SK-N-SH (cell line): ENCODE measurements around the gene EXOC6B. TPM values are rescaled to one million over a fixed set of nuclear protein-coding genes. Genes with fewer than 3 reads are reported as not detected.

Experiments used
- CTCF ChIA-PET: fragments of 300-600, 350-600 bp; formaldehyde crosslinking; extraction: SDS; loops from one replicate; lab custom pipeline; 2021; lab: Yijun Ruan, JAX
- POLR2A ChIA-PET: fragments of 350-600 bp; sonication (Branson Sonifier 250); formaldehyde crosslinking; extraction: SDS; loops from one replicate; lab custom pipeline; 2020; ENCODE audit warnings: antibody characterized with exemption, inconsistent platforms; lab: Yijun Ruan, JAX
- DNase-seq: peaks from one replicate; pipeline ENCODE4 v3.0.0; 2012
- H2AFZ ChIP-seq: fragments of 200-600 bp; sonication (generic); 2 replicates; pipeline ENCODE4 v1.8.1; 2016; ENCODE audit warnings: antibody characterized with exemption, mild to moderate bottlenecking, low read depth
- H3F3A ChIP-seq: fragments of 200-600 bp; sonication (generic); replicated peaks from 2 replicates; pipeline ENCODE3; 2016; ENCODE audit warnings: antibody characterized with exemption, mild to moderate bottlenecking; ENCODE audit not compliant: insufficient read depth
- H3K27ac ChIP-seq, 2 experiments: fragments of 200-500 bp in 1 of 2; fragments of 200-600 bp in 1 of 2; sonication (Bioruptor generic) in 1 of 2; sonication (generic), shearing (Covaris generic) in 1 of 2; 2 replicates each; pipeline versions ENCODE4 v1.5.1 to v1.6.1; 2014 to 2016; ENCODE audit warnings: low read depth in 2 of 2, inconsistent platforms in 1 of 2, low read length in 1 of 2, mild to moderate bottlenecking in 1 of 2, mixed read lengths in 1 of 2
- H3K27me3 ChIP-seq: fragments of 200-600 bp; sonication (generic), shearing (Covaris generic); 2 replicates; pipeline ENCODE4 v1.6.1; 2016; ENCODE audit warnings: mixed run types; ENCODE audit not compliant: insufficient read depth
- H3K36me3 ChIP-seq, 2 experiments: fragments of 200-500 bp in 1 of 2; fragments of 200-600 bp in 1 of 2; sonication (Bioruptor generic) in 1 of 2; sonication (generic) in 1 of 2; replicated peaks in 1 of 2; 2 replicates each; pipeline versions ENCODE3 to v1.5.1; 2014 to 2016; ENCODE audit warnings: low read length in 1 of 2, mild to moderate bottlenecking in 1 of 2; ENCODE audit not compliant: insufficient read depth in 2 of 2, control insufficient read depth in 1 of 2
- H3K4me1 ChIP-seq, 2 experiments: fragments of 200-500 bp in 1 of 2; fragments of 200-600 bp in 1 of 2; sonication (Bioruptor generic) in 1 of 2; sonication (generic), shearing (Covaris generic) in 1 of 2; 2 replicates each; pipeline versions ENCODE4 v1.5.1 to v1.6.1; 2014 to 2016; ENCODE audit warnings: low read depth in 1 of 2, low read length in 1 of 2, mixed run types in 1 of 2; ENCODE audit not compliant: insufficient read depth in 2 of 2, control insufficient read depth in 1 of 2
- H3K4me2 ChIP-seq: fragments of 200-600 bp; sonication (generic), shearing (Covaris generic); 2 replicates; pipeline ENCODE4 v1.6.1; 2017; ENCODE audit warnings: mixed run types
- H3K4me3 ChIP-seq, 2 experiments: fragments of 200-500 bp in 1 of 2; fragments of 200-600 bp in 1 of 2; sonication (Bioruptor generic) in 1 of 2; sonication (generic), shearing (Covaris generic) in 1 of 2; 2 replicates each; pipeline versions ENCODE4 v1.5.1 to v1.8.1; 2014 to 2016; ENCODE audit warnings: low read depth in 2 of 2, inconsistent platforms in 1 of 2, low read length in 1 of 2, mild to moderate bottlenecking in 1 of 2, mixed read lengths in 1 of 2, moderate library complexity in 1 of 2
- H3K79me2 ChIP-seq: fragments of 200-600 bp; sonication (generic); 2 replicates; pipeline ENCODE4 v1.8.1; 2017; ENCODE audit warnings: mild to moderate bottlenecking; ENCODE audit not compliant: insufficient read depth
- H3K9ac ChIP-seq: fragments of 200-600 bp; sonication (generic); 2 replicates; pipeline ENCODE4 v1.6.1; 2017; ENCODE audit warnings: mixed run types
- H3K9me2 ChIP-seq: fragments of 200-600 bp; sonication (generic); 2 replicates; pipeline ENCODE4 v1.6.1; 2017; ENCODE audit warnings: mixed run types
- H3K9me3 ChIP-seq: fragments of 200-600 bp; sonication (generic); 2 replicates; pipeline ENCODE4 v1.6.1; 2017; ENCODE audit warnings: mixed run types, mild to moderate bottlenecking, moderate library complexity
- H4K20me1 ChIP-seq: fragments of 200-600 bp; sonication (generic); 2 replicates; pipeline ENCODE4 v1.6.1; 2017; ENCODE audit warnings: mild to moderate bottlenecking, mixed run types; ENCODE audit not compliant: insufficient read depth
- EZH2phosphoT487 ChIP-seq: fragments of 200-600 bp; sonication (generic); IDR thresholded peaks from 2 replicates; pipeline ENCODE4 v1.6.1; 2017; ENCODE audit warnings: low read depth, mixed run types, mild to moderate bottlenecking, antibody characterized with exemption, moderate library complexity, borderline replicate concordance
- FOXM1 ChIP-seq: IDR thresholded peaks from 2 replicates; pipeline ENCODE4 v1.4.0; 2012; ENCODE audit warnings: low read depth, mild to moderate bottlenecking
- GABPA ChIP-seq: IDR thresholded peaks from 2 replicates; pipeline ENCODE4 v1.4.0; 2012; ENCODE audit warnings: low read depth, mild to moderate bottlenecking
- MXI1 ChIP-seq: IDR thresholded peaks from 2 replicates; pipeline ENCODE4 v1.6.1; 2012; ENCODE audit warnings: mild to moderate bottlenecking, low read depth, low read length, improper control_type of control experiment
- NFIC ChIP-seq: IDR thresholded peaks from 2 replicates; pipeline ENCODE4 v1.4.0; 2012; ENCODE audit warnings: borderline replicate concordance
- RFX5 ChIP-seq: IDR thresholded peaks from 2 replicates; pipeline ENCODE4 v1.6.1; 2012; ENCODE audit warnings: mild to moderate bottlenecking, improper control_type of control experiment, low read length
- SIN3A ChIP-seq: IDR thresholded peaks from 2 replicates; pipeline ENCODE4 v1.6.1; 2012; ENCODE audit warnings: low read depth, mild to moderate bottlenecking, low read length, moderate library complexity, borderline replicate concordance
- TCF12 ChIP-seq: IDR thresholded peaks from 2 replicates; pipeline ENCODE4 v1.4.0; 2012
- WGBS: methylation state at CpG from one replicate; pipeline ENCODE4 v1.1.6; 2017; ENCODE audit warnings: low lambda C conversion rate; 5-methylcytosine and 5-hydroxymethylcytosine counted together
- polyA plus RNA-seq, 3 experiments: library from polyadenylated mRNA; depleted of rRNA; stranded (reverse); fragments of >200 nt; gene quantifications; 2 replicates each; pipeline ENCODE4 v1.2.3, GENCODE V29; 2012
- TF ChIP-seq, protein P1 (sequence below): IDR thresholded peaks from 2 replicates; pipeline ENCODE4 v1.6.1; 2012; ENCODE audit warnings: mild to moderate bottlenecking, low read depth, low read length, moderate library complexity
- TF ChIP-seq, protein P2 (sequence below): IDR thresholded peaks from 2 replicates; pipeline ENCODE4; 2012
- TF ChIP-seq, protein P3 (sequence below): IDR thresholded peaks from 2 replicates; pipeline ENCODE4 v1.4.0; 2012; ENCODE audit warnings: low read depth, borderline replicate concordance
- TF ChIP-seq, protein P4 (sequence below): IDR thresholded peaks from 2 replicates; pipeline ENCODE4 v1.4.0; 2012; ENCODE audit warnings: low read depth, borderline replicate concordance

EXOC6B gene
- polyA plus RNA-seq, 1 of the 3 experiments (the other 2 are of a cell fraction) = 7.4 TPM

DNA sequence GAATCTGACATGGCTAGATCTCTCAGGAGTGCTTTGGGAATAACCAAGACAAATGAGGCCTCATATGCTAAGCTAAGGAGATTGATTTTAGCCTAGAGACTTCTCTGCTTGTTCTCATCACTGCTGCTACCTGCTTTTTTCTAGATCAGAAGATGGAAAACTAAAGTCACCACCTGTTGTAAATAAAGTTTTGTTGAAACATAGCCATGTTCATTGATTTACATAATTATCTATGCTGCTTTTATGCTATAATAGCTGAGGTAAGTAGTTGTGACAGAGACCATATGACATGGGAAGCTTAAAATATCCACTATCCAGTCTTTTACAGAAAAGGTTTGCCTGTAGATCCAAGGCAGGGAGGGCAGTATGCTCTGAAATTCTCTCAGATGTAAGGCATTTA is 632.1 kb downstream of the EXOC6B start (continued):
- no peak for TF ChIP-seq NFIC
- no peak for TF ChIP-seq RFX5
- TF ChIP-seq, all 33 proteins: peak for 0

DNA sequence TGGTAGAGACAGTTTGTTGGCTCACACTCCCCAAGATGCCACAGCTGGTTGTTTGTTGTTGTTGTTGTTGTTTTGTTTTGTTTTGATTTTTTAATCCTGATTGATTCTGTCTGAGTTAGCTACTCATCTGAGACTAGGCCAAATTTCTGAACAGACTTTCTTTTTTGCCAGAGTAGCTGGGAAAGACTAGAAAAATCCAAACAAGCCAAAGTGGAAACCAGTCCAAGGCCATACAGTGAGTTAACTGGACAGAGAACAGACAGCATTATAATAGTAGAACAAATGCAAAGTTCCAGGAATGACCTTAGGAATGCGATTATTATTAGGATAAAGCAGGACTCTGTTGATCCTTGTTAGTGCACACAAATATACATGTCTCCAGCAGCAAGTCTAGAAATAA is 634.4 kb downstream of the EXOC6B start:
- Histone ChIP-seq H3K36me3 (no peaks in the 10 kb centered on the region), H3K79me2 (no peaks in the 10 kb centered on the region), H3K27ac (no peak overlapping the region), H3K4me3 (no peak overlapping the region), H3K4me1 (peaks cover 0 to 8% of the 10 kb centered on the region in 2 experiments; a peak in 1 of 4 replicates), H3K9me3 (no peaks in the 10 kb centered on the region), H3K9ac (no peak overlapping the region), H3K4me2 (no peak overlapping the region), H3K9me2 (no peaks in the 10 kb centered on the region), H4K20me1 (no peaks in the 10 kb centered on the region), H2AFZ (no peak overlapping the region), H3K27me3 (no peaks in the 10 kb centered on the region), H3F3A (no peaks in the 10 kb centered on the region)
- ChIA-PET CTCF (interaction anchor here (0.7 kb wide), 1 partner anchor 388 kb away, joined by 3 read pairs; no protein-coding TSS in a partner anchor), POLR2A (no interaction called here)
- TF ChIP-seq, protein P1, sequence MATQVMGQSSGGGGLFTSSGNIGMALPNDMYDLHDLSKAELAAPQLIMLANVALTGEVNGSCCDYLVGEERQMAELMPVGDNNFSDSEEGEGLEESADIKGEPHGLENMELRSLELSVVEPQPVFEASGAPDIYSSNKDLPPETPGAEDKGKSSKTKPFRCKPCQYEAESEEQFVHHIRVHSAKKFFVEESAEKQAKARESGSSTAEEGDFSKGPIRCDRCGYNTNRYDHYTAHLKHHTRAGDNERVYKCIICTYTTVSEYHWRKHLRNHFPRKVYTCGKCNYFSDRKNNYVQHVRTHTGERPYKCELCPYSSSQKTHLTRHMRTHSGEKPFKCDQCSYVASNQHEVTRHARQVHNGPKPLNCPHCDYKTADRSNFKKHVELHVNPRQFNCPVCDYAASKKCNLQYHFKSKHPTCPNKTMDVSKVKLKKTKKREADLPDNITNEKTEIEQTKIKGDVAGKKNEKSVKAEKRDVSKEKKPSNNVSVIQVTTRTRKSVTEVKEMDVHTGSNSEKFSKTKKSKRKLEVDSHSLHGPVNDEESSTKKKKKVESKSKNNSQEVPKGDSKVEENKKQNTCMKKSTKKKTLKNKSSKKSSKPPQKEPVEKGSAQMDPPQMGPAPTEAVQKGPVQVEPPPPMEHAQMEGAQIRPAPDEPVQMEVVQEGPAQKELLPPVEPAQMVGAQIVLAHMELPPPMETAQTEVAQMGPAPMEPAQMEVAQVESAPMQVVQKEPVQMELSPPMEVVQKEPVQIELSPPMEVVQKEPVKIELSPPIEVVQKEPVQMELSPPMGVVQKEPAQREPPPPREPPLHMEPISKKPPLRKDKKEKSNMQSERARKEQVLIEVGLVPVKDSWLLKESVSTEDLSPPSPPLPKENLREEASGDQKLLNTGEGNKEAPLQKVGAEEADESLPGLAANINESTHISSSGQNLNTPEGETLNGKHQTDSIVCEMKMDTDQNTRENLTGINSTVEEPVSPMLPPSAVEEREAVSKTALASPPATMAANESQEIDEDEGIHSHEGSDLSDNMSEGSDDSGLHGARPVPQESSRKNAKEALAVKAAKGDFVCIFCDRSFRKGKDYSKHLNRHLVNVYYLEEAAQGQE = no peak
- TF ChIP-seq, protein P2, sequence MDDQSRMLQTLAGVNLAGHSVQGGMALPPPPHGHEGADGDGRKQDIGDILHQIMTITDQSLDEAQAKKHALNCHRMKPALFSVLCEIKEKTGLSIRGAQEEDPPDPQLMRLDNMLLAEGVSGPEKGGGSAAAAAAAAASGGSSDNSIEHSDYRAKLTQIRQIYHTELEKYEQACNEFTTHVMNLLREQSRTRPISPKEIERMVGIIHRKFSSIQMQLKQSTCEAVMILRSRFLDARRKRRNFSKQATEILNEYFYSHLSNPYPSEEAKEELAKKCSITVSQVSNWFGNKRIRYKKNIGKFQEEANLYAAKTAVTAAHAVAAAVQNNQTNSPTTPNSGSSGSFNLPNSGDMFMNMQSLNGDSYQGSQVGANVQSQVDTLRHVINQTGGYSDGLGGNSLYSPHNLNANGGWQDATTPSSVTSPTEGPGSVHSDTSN = no peak
- TF ChIP-seq, protein P3, sequence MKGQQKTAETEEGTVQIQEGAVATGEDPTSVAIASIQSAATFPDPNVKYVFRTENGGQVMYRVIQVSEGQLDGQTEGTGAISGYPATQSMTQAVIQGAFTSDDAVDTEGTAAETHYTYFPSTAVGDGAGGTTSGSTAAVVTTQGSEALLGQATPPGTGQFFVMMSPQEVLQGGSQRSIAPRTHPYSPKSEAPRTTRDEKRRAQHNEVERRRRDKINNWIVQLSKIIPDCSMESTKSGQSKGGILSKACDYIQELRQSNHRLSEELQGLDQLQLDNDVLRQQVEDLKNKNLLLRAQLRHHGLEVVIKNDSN = no peak
- TF ChIP-seq EZH2phosphoT487 (no peak), MXI1 (no peak), SIN3A (no peak), GABPA (no peak), TCF12 (no peak), FOXM1 (no peak)
- TF ChIP-seq, protein P4, sequence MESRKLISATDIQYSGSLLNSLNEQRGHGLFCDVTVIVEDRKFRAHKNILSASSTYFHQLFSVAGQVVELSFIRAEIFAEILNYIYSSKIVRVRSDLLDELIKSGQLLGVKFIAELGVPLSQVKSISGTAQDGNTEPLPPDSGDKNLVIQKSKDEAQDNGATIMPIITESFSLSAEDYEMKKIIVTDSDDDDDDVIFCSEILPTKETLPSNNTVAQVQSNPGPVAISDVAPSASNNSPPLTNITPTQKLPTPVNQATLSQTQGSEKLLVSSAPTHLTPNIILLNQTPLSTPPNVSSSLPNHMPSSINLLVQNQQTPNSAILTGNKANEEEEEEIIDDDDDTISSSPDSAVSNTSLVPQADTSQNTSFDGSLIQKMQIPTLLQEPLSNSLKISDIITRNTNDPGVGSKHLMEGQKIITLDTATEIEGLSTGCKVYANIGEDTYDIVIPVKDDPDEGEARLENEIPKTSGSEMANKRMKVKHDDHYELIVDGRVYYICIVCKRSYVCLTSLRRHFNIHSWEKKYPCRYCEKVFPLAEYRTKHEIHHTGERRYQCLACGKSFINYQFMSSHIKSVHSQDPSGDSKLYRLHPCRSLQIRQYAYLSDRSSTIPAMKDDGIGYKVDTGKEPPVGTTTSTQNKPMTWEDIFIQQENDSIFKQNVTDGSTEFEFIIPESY = no peak
- no peak for DNase-seq
- WGBS = 86% methylated on average over 1 of the region's 1 CpG
